Colon (tissue), 2 donors: Measurements from ENCODE around the gene SORCS2.

Source experiments
- FAIRE-seq: peaks from 2 replicates; lab custom pipeline; 2012; peaks lifted over from hg19 to GRCh38; lab: Jason Lieb, UNC
- donor health status: control.
- donor health status: control.

The SORCS2 gene

DNA sequence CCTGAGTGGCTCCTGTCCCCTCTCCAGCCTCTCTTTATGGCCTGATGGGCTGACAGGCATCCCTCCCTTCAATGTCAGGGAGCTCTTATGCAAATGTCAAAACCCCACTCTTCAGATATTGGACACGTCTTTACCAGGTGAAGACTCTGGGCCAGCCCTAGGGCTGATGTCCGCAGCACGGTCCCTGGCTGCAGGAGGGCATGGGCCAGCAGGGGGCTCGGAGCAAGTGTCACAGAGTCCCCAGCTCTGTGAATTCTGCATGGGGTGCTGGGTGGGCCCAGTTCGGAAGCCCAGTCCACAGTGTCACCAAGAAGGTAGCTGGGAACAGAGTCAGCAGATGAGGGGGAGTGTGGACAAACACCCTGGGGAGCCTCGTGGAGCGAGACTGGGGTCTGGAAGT, 282.0 kb downstream of the SORCS2 start:
- FAIRE-seq = no peak

DNA sequence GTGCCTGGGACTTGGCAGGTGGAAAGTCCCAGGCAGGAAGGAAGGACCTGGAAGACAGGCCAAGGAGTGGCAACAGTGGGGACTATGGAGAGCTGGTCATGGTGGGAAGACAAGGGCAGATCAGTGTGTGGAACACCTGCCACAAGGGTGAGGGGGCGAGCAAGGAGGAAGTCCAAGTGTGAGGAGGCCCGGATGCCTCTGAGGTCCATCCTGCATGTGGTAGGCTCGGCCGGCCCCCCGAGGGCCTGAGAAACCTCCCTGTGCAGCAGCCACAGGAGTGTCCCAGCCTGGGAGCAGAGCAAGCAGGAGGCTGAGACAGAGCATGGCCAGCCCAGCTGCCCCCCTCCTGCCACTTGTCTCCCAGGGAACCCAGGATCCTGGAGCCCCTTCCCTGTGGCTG, 282.9 kb downstream of the SORCS2 start:
- no peak for FAIRE-seq

DNA sequence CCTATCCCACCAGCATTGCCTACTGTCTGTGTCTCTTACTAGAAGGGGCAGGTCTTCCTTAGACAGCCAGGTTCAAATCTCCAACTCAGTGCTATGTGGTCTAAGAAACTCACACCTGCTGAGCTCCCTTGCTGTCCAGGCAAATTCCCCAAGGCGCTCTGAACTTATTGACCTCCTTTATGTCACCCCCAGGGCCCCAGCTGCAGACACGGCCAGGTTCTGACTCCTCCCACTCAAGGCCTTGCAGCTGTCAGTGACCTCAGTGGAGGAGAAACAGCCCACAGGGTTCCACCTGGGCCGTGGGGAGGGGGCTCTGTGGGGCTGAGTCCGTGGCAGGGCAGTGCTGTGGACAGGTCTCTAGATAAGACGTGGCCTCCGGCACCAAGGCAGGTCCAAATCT, 284.5 kb downstream of the SORCS2 start:
- no peak for FAIRE-seq

- FAIRE-seq = no peak
Observed at GRCh38 chr4:7477695-7478094, 285.4 kb downstream of the SORCS2 start.

- no peak for FAIRE-seq
Observed at GRCh38 chr4:7478665-7479064, 286.3 kb downstream of the SORCS2 start.

GRCh38 chr4:7480423-7480822, 288.1 kb downstream of the SORCS2 start:
- FAIRE-seq = no peak

GRCh38 chr4:7481227-7481626, 288.9 kb downstream of the SORCS2 start:
- no peak for FAIRE-seq

GRCh38 chr4:7485096-7485495, 292.8 kb downstream of the SORCS2 start:
- no peak for FAIRE-seq

DNA sequence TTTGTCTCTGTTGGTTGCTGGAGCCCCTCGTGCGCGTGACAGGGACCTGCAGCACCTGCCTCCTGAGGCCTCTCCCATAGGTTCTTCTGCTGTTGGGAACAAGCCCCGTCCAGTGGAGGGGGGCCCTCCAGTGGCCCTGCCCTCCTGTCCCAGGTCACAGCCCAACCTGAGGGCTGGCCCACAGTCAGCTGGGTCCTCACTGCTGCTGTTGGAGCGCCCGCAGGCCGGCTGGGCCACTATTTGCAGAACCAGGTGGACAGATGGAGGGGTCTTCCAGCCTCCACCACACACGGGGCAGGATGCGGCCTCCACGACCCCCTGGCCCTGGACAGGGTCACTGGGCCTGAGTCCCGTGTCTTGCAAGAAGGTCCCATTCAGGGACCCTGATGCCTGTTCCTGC, 293.8 kb downstream of the SORCS2 start:
- no peak for FAIRE-seq

- no peak for FAIRE-seq
Observed at GRCh38 chr4:7487502-7487901, 295.2 kb downstream of the SORCS2 start.

- no peak for FAIRE-seq
Observed at GRCh38 chr4:7487998-7488671, 295.8 kb downstream of the SORCS2 start.

DNA sequence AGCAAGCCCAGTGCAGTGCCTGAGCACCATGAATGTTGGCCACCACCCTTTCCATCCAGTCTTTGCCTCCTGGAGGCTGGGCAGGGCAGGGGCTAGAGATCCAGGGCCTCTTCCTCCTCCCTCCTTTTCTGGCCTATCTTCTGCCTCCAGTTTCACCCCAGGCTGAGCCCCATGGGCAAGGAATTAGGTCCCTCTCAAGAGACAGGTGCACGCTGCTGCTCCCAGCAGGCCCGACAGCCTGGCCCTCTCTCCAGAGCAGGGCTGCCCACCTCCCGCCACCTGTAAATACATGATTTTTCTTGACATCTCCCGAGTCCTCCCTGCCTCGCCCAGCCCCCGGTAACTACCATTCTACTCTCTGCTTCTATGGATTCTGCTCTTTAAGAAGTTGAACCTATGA, 299.6 kb downstream of the SORCS2 start:
- no peak for FAIRE-seq

DNA sequence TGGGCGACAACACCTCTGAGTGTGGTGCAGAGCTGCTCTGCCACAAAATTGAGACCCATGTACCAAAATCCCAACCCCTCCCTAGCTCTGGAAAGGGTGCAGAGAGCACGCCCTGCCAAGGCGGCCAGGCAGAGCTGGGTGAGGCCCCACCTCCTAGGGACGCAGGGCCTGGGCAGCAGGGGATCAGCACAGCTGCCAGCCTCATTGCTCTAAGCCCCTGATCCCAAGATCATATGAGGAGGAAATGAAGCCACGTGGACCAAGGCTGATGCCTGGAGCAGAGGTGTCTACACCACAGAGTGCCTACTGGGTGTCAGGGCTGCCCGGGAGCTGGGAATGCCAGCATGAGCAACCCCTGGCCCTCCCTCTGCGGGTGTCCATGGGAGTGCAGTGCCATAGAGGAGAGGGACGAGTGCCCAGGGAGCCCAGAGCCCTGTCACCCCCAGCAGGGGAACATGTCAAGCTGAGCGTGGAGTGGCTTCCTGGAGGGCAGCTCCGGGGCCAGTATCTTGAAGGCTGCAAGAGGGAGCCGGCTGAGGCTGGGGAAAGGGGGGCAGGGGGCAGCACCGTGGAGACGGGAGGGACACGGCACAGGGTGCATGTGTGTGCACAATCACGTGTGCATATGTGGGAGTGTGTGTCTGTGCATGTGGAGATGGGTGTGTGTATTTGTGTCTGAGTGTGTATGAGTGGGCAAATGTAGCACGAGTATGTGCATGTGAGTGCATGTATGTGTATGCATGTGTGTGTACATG, 306.3 kb downstream of the SORCS2 start:
- FAIRE-seq = no peak

DNA sequence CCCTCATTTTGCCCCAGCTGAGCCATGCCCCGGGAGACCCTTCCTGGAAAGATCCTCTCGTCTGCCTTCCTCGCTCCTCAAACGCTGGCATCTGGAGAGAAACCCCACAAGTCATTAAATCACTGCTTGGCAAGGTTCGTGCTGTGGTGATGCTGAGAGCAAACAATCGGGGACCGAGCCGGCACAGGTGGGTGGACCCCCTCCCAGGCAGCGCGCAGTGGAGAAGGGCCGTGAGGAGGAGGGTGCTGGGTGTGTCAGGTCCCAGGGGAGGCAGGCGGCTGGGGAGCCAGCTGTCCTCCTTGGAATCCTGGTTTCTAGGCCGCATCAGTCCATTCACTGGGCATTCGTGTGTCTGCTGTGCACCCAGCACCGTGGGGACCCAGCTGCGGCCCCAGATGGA, 307.3 kb downstream of the SORCS2 start:
- FAIRE-seq = no peak

GRCh38 chr4:7500404-7500803, 308.1 kb downstream of the SORCS2 start:
- no peak for FAIRE-seq

DNA sequence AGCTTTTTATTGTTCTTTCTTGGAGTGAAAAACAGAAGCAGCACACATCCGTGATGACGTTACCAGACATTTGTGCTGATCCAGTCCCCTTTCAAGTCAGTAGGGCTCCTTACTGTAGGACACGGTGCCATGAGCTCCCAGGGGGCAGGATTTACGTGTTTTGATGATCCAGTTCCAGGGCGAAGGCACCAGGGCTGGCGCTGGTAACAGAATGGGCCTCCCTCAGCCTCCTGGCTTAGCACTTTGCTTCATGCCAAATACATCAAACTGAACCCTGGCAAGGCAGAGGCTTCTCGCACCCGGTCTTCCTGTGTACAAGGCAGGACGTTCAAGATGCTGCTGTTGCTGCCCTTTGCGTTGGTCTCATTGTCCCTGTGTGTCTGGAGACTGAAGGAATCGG, 309.0 kb downstream of the SORCS2 start:
- FAIRE-seq = no peak

- no peak for FAIRE-seq
Observed at GRCh38 chr4:7501873-7502272, 309.5 kb downstream of the SORCS2 start.

- no peak for FAIRE-seq
Observed at GRCh38 chr4:7503559-7504249, 311.4 kb downstream of the SORCS2 start.

DNA sequence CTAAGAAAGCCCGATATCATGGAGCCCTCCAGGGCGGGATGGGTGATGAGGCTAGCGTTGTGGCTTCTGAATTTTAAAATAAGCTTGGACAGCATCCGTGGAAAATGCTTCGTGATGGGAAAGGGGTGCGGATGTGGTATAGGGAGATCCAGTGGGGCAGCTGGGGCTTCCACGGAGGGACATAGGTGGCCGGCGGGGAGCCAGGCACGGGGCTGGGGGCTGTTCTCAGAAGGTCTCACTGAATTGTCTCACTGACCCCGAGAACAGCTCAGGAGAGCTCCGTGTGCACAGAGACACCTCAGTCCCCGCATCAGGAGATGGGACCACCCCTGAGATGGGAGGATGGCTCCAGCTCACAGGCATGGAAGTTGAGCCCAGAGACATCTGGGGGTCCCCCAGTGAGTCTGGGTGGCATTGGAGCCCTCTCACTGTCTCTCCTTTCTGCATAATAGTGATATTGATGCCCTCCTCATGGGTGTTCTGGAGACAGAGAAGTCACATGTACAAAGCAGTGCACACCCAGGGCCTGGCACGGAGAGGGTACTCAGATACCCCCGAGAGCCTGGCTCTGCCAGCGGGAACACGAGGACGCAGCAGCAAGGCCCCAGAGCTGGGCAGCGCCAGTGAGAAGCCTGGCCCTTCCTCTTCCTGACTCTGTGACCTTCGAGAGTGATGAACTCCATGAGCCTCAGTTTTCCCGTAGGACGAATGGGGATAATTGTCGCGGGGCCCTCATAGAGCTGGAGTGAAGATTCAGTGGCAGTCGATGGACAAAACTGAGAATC, 313.0 kb downstream of the SORCS2 start:
- FAIRE-seq = no peak

GRCh38 chr4:7506119-7506518, 313.8 kb downstream of the SORCS2 start:
- no peak for FAIRE-seq

- no peak for FAIRE-seq
Observed at GRCh38 chr4:7506572-7506971, 314.2 kb downstream of the SORCS2 start.

GRCh38 chr4:7507381-7507780, 315.0 kb downstream of the SORCS2 start:
- FAIRE-seq = no peak

DNA sequence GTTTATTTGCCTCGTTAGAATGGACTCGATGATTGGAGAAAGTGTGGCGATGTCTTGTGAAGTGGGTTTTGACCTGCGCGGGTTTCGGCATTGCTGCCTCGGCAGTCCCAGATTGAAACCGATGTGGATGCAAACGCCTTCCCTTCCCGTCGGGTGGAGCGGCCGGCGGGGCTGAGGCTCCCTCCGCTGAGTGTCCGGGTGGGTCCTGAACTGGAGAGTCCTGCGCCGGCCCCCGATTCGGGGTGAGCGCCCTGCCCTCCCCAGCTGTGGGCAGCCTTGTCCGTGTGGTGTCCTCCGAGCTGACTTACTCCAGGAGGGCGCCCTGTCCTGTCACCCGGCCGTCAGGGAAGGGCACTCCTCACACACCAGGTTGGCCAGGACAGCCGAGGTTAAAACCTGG, 317.7 kb downstream of the SORCS2 start:
- no peak for FAIRE-seq
